Activated CD4-positive, alpha-beta T cell treated with anti-CD3 and anti-CD28 coated beads, Interleukin-2, amount 50 U/mL, for 16 hours (primary cell): ENCODE data around the gene ACRBP.

ENCODE experiments used
- DNase-seq: peaks from one replicate; pipeline ENCODE4 v3.0.0-alpha.2; 2020

ACRBP gene

GRCh38 chr12:6646276-6647082 is 753 bp downstream of the ACRBP start:
- no peak for DNase-seq

GRCh38 chr12:6644903-6645302 is 2.3 kb downstream of the ACRBP start:
- DNase-seq = no peak

- DNase-seq = no peak
Observed at GRCh38 chr12:6644257-6644596, 3.0 kb downstream of the ACRBP start.

- DNase-seq = no peak
Observed at GRCh38 chr12:6643569-6644256, 3.5 kb downstream of the ACRBP start.

- DNase-seq = no peak
Observed at GRCh38 chr12:6641131-6641530, 6.1 kb downstream of the ACRBP start.

- DNase-seq = no peak
Observed at GRCh38 chr12:6640497-6640896, 6.7 kb downstream of the ACRBP start.

- DNase-seq = no peak
Observed at GRCh38 chr12:6639151-6639801, 8.0 kb downstream of the ACRBP start.

GRCh38 chr12:6638305-6638704 is 8.9 kb downstream of the ACRBP start:
- no peak for DNase-seq

- no peak for DNase-seq
Observed at GRCh38 chr12:6635856-6636531, 11.2 kb downstream of the ACRBP start, which contains the start of gene LPAR5. Gene LPAR5 (minus strand): TSS chr12:6635959. CDS start chr12:6621248, 14,711 bp downstream.

GRCh38 chr12:6635375-6635855 is 11.8 kb downstream of the ACRBP start:
- peak; percentile 53 for DNase-seq

GRCh38 chr12:6632026-6632983 is 14.9 kb downstream of the ACRBP start:
- DNase-seq = peak; percentile 59

- no peak for DNase-seq
Observed at GRCh38 chr12:6631549-6631961, 15.7 kb downstream of the ACRBP start.

- no peak for DNase-seq
Observed at GRCh38 chr12:6630736-6631135, 16.5 kb downstream of the ACRBP start.

- peak; percentile 51 for DNase-seq
Observed at GRCh38 chr12:6627616-6628015, 19.6 kb downstream of the ACRBP start.

GRCh38 chr12:6626654-6627283 is 20.5 kb downstream of the ACRBP start:
- DNase-seq = no peak

GRCh38 chr12:6620885-6621274 is 26.4 kb downstream of the ACRBP start:
- no peak for DNase-seq

- no peak for DNase-seq
Observed at GRCh38 chr12:6620137-6620884, 26.9 kb downstream of the ACRBP start.

- no peak for DNase-seq
Observed at GRCh38 chr12:6618483-6619225, 28.6 kb downstream of the ACRBP start.

- no peak for DNase-seq
Observed at GRCh38 chr12:6615802-6616201, 31.4 kb downstream of the ACRBP start.
